ENCODE data around the gene SLC41A3. TPM values are rescaled to one million over a fixed set of nuclear protein-coding genes. Genes with fewer than 3 reads are reported as not detected.

SLC41A3 gene
- total RNA-seq, 4 donors from 2014 or later = 56.1 to 72.2 (median 59.7) TPM

GRCh38 chr3:126018995-126019394 lies 64.9 kb downstream of the SLC41A3 start:
- Histone ChIP-seq H3K27ac (no peak overlapping the region), H3K4me1 (no peaks in the 10 kb centered on the region), H3K4me3 (replicated peaks in 1 of 3) (no peak overlapping the region), H3K9me3 (no peaks in the 10 kb centered on the region), H3K27me3 (no peaks in the 10 kb centered on the region), H3K36me3 (peaks cover 4 to 10% of the 10 kb centered on the region in 2 donors)
- intact Hi-C loops (cut with DNase I) = no loop called here
- DNase-seq = no peak
- no peak for TF ChIP-seq POLR2A (IDR thresholded peaks at IDR 0.05)
- TF ChIP-seq CTCF (IDR thresholded peaks at IDR 0.05) = no peak
- 94 to 96% methylated on average over 7 of the region's 7 CpGs for WGBS, 2 donors

- Histone ChIP-seq H3K4me3 (replicated peaks in 1 of 3) (no peak overlapping the region), H3K27ac (no peak overlapping the region), H3K36me3 (peaks cover 4 to 10% of the 10 kb centered on the region in 2 donors), H3K9me3 (no peaks in the 10 kb centered on the region), H3K27me3 (no peaks in the 10 kb centered on the region), H3K4me1 (no peaks in the 10 kb centered on the region)
- WGBS, 2 donors = 82 to 100% methylated on average over 1 of the region's 1 CpG
- no peak for DNase-seq
- intact Hi-C loops (cut with DNase I) = no loop called here
- no peak for TF ChIP-seq CTCF (IDR thresholded peaks at IDR 0.05)
- TF ChIP-seq POLR2A (IDR thresholded peaks at IDR 0.05) = no peak
Observed at GRCh38 chr3:126018545-126018944, 65.4 kb downstream of the SLC41A3 start.

DNA sequence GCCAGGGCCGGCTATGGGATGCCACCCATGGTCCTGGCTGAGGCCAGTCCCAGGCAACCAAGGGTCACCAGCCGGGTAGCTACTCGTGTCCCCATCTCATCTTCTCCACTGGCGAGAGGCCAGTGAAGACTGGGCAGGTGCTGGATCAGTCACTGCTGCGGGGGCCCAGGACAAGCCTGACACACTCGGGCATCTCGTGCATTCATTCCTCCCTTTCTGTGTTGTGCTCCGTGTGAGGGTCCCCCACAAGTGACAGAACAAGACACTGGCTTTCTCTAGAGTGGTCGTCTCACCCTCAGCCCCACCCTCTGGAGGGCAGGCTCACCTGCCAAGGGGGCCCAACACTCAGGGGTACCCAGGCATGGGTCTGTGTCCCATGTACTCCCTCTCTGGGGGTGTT lies 66.6 kb downstream of the SLC41A3 start:
- peaks cover 0 to 4% of the 10 kb centered on the region in 2 donors for H3K36me3 ChIP-seq
- TF ChIP-seq POLR2A (IDR thresholded peaks at IDR 0.05) = no peak
- no peak for TF ChIP-seq CTCF (IDR thresholded peaks at IDR 0.05)
- H3K4me1 ChIP-seq = no peaks in the 10 kb centered on the region
- intact Hi-C loops (cut with DNase I) = no loop called here
- H3K9me3 ChIP-seq = no peaks in the 10 kb centered on the region
- 92 to 97% methylated on average over 9 of the region's 9 CpGs for WGBS, 2 donors
- no peaks in the 10 kb centered on the region for H3K27me3 ChIP-seq
- DNase-seq = no peak
- H3K27ac ChIP-seq = no peak overlapping the region
- H3K4me3 ChIP-seq (replicated peaks in 1 of 3) = no peak overlapping the region

DNA sequence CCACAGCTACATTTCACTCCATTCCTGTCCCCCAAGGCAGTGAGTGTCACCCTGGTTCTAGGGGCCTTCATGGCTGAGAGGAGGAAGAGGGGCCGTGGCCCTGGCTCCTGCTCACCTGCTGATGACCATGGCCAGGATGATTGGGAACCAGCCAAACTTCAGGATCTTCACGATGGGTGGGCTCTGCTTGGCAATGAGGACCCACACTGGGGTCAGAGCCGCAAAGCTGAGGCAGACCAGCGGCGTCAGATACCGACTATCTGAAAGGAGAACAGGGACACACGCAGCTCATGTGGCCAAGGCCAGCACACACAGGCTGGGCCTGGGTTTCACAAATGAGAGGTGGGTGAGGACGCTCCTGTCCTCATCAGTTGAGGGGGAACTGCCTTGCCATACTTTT lies 67.3 kb downstream of the SLC41A3 start:
- no peak for DNase-seq
- H3K27ac ChIP-seq = no peak overlapping the region
- H3K36me3 ChIP-seq = peaks cover 0 to 4% of the 10 kb centered on the region in 2 donors
- intact Hi-C loops (cut with DNase I) = no loop called here
- no peak overlapping the region for H3K4me3 ChIP-seq (replicated peaks in 1 of 3)
- H3K4me1 ChIP-seq = no peaks in the 10 kb centered on the region
- H3K9me3 ChIP-seq = no peaks in the 10 kb centered on the region
- no peaks in the 10 kb centered on the region for H3K27me3 ChIP-seq
- TF ChIP-seq POLR2A (IDR thresholded peaks at IDR 0.05) (no peak), CTCF (IDR thresholded peaks at IDR 0.05) (no peak)
- WGBS, 2 donors = 92 to 97% methylated on average over 5 to 8 of the region's 8 CpGs

- Histone ChIP-seq H3K27me3 (no peaks in the 10 kb centered on the region), H3K4me1 (no peaks in the 10 kb centered on the region), H3K27ac (no peak overlapping the region), H3K4me3 (replicated peaks in 1 of 3) (no peak overlapping the region), H3K9me3 (no peaks in the 10 kb centered on the region), H3K36me3 (peaks cover 0 to 4% of the 10 kb centered on the region in 2 donors)
- DNase-seq = no peak
- TF ChIP-seq CTCF (IDR thresholded peaks at IDR 0.05) (no peak), POLR2A (IDR thresholded peaks at IDR 0.05) (no peak)
- intact Hi-C loops (cut with DNase I) = no loop called here
- 84 to 86% methylated on average over 10 of the region's 10 CpGs for WGBS, 2 donors
Observed at GRCh38 chr3:126015075-126015474, 68.8 kb downstream of the SLC41A3 start.
